BE2C (cell line): ENCODE measurements around the gene SLC5A11. TPM values are rescaled to one million over a fixed set of nuclear protein-coding genes. Genes with fewer than 3 reads are reported as not detected.

Experiments used
- DNase-seq: peaks from one replicate; pipeline ENCODE4 v3.0.0-alpha.2; 2020
- H3K27me3 ChIP-seq: fragments of 250-450 bp; sonication (Bioruptor Pico); 2 replicates; pipeline ENCODE4 v1.5.1; 2020; ENCODE audit warnings: mild to moderate bottlenecking
- H3K36me3 ChIP-seq: fragments of 250-450 bp; sonication (Bioruptor Pico); 2 replicates; pipeline ENCODE4 v1.5.1; 2020; ENCODE audit warnings: mild to moderate bottlenecking
- H3K4me1 ChIP-seq: fragments of 250-450 bp; sonication (Bioruptor Pico); 2 replicates; pipeline ENCODE4 v1.5.1; 2020
- H3K4me3 ChIP-seq: 2 replicates; pipeline ENCODE4 v1.5.1; 2011; ENCODE audit warnings: low read depth, low read length
- H3K9me3 ChIP-seq: fragments of 250-450 bp; sonication (Bioruptor Pico); 2 replicates; pipeline ENCODE4 v1.5.1; 2020
- polyA plus RNA-seq: library from polyadenylated mRNA; unstranded; fragments of >200 nt; gene quantifications from one replicate; pipeline ENCODE4 v1.2.1, GENCODE V29; 2012; ENCODE audit warnings: low read depth, missing spikeins; ENCODE audit not compliant: insufficient read length, insufficient read depth
- TF ChIP-seq, protein P1 (sequence below): IDR thresholded peaks from 2 replicates; pipeline ENCODE4 v1.5.1; 2012; ENCODE audit warnings: mild to moderate bottlenecking, low read depth, low read length

SLC5A11 gene
- not detected for polyA plus RNA-seq

DNA sequence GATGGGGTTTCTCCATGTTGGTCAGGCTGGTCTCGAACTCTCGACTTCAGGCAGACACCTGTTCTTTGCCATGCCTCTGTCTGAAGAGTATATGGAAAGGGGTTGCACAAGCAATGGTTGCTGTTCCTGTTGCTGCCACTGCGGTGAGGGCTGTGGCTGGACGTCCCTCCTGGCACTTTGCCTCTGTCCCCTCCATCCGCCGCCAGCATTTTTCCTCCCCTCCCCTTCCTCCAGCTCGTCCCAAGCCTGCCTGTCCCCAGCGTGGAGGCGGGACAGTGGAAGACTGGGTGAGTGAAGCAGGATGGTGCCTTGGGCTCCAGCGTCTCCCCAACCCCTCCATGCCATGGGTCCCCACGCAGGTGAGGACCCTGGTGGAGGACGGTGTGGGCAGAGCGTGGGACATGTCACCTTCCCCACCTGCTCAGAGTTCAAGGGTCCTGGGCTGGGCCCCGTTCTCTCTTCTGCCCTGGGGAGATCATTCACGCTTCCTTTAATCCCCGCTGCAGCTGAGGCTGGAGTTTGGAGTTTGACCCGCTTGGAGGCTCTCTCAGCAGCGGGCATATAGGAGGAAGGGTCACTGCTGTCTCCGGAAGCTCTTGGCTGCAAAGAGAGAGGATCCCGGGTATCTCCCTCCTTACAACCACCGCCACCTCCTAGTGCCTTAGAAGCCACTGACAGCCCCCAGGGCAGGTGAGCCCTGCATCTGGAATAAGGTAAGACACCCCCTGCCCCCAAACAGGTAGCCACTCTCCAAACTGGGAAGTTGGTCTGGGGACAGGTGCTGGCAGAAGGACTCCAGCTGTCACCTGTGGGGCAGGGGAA lies at the start of gene SLC5A11:
SLC5A11 (plus strand) TSS at position 238 of the 822 bp plus-strand sequence. CDS start 12,681 bp downstream, outside the sequence.
- Histone ChIP-seq H3K9me3 (no peaks in the 10 kb centered on the region), H3K4me3 (no peak within 1 kb of the TSS), H3K4me1 (no peaks in the 10 kb centered on the region; the same call in 1 of the 2 replicates), H3K36me3 (no peaks in the 10 kb centered on the region), H3K27me3 (no peaks in the 10 kb centered on the region)
- TF ChIP-seq, protein P1, sequence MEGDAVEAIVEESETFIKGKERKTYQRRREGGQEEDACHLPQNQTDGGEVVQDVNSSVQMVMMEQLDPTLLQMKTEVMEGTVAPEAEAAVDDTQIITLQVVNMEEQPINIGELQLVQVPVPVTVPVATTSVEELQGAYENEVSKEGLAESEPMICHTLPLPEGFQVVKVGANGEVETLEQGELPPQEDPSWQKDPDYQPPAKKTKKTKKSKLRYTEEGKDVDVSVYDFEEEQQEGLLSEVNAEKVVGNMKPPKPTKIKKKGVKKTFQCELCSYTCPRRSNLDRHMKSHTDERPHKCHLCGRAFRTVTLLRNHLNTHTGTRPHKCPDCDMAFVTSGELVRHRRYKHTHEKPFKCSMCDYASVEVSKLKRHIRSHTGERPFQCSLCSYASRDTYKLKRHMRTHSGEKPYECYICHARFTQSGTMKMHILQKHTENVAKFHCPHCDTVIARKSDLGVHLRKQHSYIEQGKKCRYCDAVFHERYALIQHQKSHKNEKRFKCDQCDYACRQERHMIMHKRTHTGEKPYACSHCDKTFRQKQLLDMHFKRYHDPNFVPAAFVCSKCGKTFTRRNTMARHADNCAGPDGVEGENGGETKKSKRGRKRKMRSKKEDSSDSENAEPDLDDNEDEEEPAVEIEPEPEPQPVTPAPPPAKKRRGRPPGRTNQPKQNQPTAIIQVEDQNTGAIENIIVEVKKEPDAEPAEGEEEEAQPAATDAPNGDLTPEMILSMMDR, result no peak
- no peak for DNase-seq

DNA sequence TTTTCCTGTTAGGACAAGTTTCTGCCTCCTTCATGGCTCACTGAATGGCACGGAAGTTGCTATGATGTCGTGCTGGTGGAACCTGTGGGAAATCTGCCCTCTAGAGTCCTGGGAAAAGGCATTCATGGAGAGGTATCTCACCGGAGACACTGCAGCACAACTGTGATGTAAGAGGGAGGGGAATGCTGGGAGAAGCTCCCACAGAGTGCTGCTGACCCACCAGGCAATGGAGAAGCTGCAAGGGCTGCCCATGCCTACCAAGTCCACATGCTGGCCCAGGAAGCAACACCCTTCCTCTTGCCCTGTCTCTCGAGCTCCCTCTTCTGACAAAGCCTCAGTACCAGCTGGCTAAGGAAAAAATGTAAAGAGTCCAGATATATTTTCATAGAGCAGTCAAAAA lies 45.2 kb upstream of the SLC5A11 start:
- no peak for DNase-seq
- TF ChIP-seq, protein P1, result peak; percentile 37; the same call in 1 of the 2 replicates
- no peaks in the 10 kb centered on the region for H3K27me3 ChIP-seq
- peaks cover 77% of the 10 kb centered on the region for H3K36me3 ChIP-seq
- no peak overlapping the region for H3K4me3 ChIP-seq
- no peaks in the 10 kb centered on the region for H3K4me1 ChIP-seq
- no peaks in the 10 kb centered on the region for H3K9me3 ChIP-seq

DNA sequence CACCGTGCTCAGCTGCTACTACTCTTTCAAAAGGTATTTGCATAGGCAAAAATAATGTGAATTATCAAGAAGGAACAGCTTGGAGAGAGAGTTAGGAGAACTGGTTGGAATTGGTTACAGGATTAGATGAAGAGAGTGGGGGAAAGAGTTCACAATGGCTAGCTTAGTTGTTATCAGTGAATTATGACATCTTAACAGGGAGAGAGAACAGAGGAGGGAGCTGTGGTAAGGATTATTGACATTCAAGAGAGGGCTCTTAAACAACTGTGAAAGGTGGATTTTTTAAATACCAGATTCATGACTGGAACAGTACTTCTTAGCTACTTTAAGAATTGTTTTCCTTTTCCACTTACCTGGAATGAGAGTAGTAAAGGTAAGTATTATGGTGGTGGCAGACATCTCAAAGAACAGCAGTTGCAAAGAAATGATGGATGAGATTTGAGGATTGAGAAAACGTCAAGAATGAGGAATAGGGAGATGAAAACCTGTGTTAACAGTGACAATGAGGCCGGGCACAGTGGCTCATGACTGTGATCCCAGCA lies 43.9 kb upstream of the SLC5A11 start:
- H3K27me3 ChIP-seq, result no peaks in the 10 kb centered on the region
- H3K36me3 ChIP-seq, result peaks cover 82% of the 10 kb centered on the region
- H3K4me3 ChIP-seq, result no peak overlapping the region
- H3K4me1 ChIP-seq, result no peaks in the 10 kb centered on the region
- DNase-seq, result no peak
- H3K9me3 ChIP-seq, result no peaks in the 10 kb centered on the region
- TF ChIP-seq, protein P1, result no peak

GRCh38 chr16:24805484-24805883 lies 40.3 kb upstream of the SLC5A11 start:
- H3K4me1 ChIP-seq, result no peaks in the 10 kb centered on the region
- H3K9me3 ChIP-seq, result no peaks in the 10 kb centered on the region
- no peak for DNase-seq
- no peaks in the 10 kb centered on the region for H3K27me3 ChIP-seq
- no peak overlapping the region for H3K4me3 ChIP-seq
- peaks cover 86% of the 10 kb centered on the region for H3K36me3 ChIP-seq
- TF ChIP-seq, protein P1, result no peak

DNA sequence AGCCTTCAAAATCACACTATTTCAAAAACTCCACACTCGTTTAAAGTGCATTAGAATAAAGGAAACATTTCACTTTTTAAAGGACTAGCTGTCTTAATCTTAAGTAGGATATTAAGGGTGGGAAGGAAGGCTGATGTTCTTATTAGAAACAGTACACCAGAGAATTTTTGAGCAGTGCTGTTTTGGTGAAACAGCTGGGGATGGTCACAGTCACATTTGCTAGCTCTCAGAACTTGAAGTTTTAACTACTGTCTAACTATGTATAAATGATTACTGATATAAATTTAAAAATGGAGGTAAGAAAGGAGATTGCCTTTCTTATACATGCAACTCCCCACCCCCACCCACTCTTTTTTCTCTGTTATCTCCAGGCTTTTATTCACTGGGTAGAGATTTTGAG lies 38.5 kb upstream of the SLC5A11 start:
- Histone ChIP-seq H3K9me3 (no peaks in the 10 kb centered on the region), H3K27me3 (no peaks in the 10 kb centered on the region), H3K4me1 (no peaks in the 10 kb centered on the region), H3K4me3 (no peak overlapping the region), H3K36me3 (peaks cover 92% of the 10 kb centered on the region)
- DNase-seq, result no peak
- TF ChIP-seq, protein P1, result no peak
